ENCODE data around the gene EEF1B2.
"Not testable (repeated sequence)": the region's sequence is repeated elsewhere in the genome, so short reads cannot be mapped to it uniquely, and the experiment has no call there.

Gene EEF1B2

DNA sequence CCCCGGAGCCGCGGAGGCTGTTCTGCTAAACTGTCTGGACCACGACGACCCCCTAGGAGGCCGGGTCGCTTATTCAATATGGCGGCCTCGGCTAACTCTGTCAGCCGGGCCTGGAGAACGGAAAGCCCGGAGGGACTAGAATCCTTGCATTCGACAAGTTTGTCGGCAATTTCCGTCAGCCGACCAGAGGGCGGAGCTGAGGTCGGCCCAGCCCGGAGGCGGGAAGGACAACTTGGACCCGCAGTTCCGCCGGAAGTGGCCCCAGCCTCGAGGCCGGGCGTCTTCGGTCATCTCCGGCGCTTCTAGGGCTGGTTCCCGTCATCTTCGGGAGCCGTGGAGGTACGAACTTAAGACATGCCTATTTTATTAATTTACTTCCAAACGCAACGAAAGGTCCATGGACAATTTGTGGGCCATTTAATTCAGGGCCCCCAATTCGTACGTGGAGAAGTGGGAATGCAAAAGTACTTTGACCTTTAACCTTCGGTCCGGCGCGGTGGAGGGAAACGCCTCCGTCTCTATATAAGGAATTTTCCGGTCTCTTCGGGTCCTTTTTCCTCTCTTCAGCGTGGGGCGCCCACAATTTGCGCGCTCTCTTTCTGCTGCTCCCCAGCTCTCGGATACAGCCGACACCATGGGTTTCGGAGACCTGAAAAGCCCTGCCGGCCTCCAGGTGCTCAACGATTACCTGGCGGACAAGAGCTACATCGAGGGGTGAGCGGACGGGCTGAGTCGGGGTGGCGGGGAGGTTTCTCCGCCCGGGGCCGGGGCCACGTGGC, at the start of gene EEF1B2, which contains the start of gene NDUFS1:
EEF1B2 (plus strand) TSS at position 550 of the 779 bp plus-strand sequence; CDS start at position 635, 85 bp downstream.
NDUFS1 (minus strand) TSS at position 99 of the 779 bp plus-strand sequence. CDS start 5,766 bp downstream, outside the sequence.
- H3K27me3 Mint-ChIP-seq = no peaks in the 10 kb centered on the region

DNA sequence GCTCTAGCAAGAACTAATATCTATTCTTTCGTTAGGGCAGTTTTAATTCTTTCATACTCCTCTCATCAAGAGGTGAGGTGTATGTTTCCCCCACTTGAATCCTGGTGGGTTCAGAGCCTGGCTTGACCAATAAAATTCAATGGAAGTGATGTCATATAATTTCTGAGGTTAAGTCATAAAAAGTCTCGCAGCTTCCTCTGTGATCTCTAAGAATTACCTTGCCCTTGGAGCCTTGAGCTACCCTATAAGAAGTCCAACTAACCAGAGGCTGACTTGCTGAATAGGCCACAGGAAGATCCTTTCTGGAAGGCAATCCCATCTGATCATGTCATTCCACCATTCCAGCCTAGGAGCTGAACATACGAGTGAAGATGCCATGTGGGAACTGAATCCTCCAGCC, 47.6 kb upstream of the EEF1B2 start:
- Mint-ChIP-seq H3K27ac (no peak overlapping the region), H3K9me3 (no peaks in the 10 kb centered on the region), H3K4me1 (peaks cover 2% of the 10 kb centered on the region), H3K4me3 (no peak overlapping the region), H3K36me3 (peaks cover 6% of the 10 kb centered on the region), H3K27me3 (no peaks in the 10 kb centered on the region)
- DNase-seq (ENCODE audit: low spot score in 2 of 2) = no peak
- no peak for ATAC-seq (ENCODE audit: low read depth)

More for the DNA sequence above, at the start of gene EEF1B2, which contains the start of gene NDUFS1:
- Mint-ChIP-seq H3K9me3 (peaks cover 2% of the 10 kb centered on the region), H3K36me3 (peaks cover 16% of the 10 kb centered on the region), H3K27ac (peak within 1 kb of the TSS; percentile 94), H3K4me3 (peak within 1 kb of the TSS; percentile 92), H3K4me1 (peaks cover 22% of the 10 kb centered on the region)
- peak; percentile 84 for ATAC-seq (ENCODE audit: low read depth)
- DNase-seq (ENCODE audit: low spot score in 2 of 2) = peak; percentile 84 to 92

DNA sequence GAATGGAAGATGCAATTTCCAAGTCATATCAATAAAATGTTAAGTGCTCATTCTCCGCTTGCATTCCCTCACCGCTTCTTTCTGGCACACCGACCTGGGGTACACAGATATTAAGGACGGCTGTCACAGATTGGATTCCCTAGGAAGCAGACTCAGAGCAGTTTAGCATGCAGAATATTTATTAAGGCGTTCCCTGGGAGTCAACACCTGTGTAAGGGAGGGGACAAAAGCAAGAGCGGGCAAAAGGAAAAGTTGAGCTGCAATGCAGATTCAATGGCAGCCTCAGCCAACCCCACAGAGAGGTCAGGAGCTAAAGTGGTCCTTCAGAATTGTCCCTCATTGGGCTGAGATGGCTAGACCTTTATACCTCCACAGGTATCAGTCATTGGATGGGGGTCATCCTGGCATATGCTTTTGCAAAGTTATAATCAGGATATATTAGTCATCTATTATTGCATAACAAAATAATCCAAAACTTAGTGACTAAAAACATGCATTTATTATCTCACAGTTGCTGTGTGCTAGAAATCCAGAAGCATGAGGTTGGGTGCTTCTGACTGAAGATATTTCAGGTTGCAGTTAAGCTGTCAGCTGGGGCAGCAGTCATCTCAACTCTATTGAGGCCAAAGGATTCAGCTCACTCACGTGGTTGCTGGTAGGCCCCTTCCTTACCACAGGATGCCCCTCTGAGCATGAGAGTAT, 46.7 kb upstream of the EEF1B2 start:
- Mint-ChIP-seq H3K4me1 (peaks cover 2% of the 10 kb centered on the region), H3K4me3 (no peak overlapping the region), H3K36me3 (peaks cover 6% of the 10 kb centered on the region), H3K27ac (no peak overlapping the region), H3K27me3 (no peaks in the 10 kb centered on the region), H3K9me3 (no peaks in the 10 kb centered on the region)
- DNase-seq (ENCODE audit: low spot score in 2 of 2) (no peak), ATAC-seq (ENCODE audit: low read depth) (no peak)

DNA sequence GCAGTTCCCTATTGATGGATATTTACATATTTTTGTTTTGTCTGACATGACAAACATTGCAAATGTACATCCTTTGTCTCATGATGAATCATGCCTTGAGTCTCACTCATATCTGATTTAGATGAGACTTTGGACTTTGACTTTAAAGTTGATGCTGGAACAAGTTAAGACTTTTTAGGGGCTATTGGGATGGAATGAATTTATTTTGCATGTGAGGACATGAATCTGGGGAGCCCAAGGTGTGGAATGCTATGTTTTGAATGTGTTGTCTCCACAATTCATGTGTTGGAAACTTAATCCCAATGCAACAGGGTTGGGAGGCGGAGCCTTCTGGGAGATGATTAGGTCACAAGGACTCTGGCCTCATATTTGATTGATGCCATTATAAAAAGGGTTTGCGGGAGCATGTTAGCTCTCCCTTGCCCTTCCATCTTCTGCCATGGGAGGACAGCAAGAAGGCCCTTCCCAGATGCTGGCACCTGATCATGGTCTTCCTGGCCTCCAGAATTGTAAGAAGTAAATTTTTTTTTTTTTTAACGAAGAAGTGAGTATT, 44.6 kb upstream of the EEF1B2 start:
- Mint-ChIP-seq H3K27ac (no peak overlapping the region), H3K4me1 (no peaks in the 10 kb centered on the region), H3K4me3 (no peak overlapping the region)

DNA sequence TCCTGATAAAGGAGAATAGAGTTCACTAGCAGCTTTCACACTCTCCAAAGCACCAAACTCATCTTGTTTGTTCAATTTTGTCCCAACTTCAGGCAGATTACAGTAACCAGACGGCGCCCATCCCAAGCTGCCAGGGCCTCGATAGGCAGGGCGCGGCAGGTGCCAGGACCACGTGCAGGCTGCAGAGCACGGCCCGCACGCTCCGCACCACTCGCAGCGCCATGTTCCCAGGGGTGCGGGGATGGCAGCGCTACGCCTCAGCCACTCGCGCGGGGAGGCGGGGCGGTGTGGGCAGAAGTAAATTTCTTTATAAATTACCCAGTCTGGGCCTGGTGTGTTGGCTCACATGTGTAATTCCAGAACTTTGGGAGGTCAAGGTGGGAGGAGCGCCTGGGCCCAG, 43.4 kb upstream of the EEF1B2 start:
- H3K4me1 Mint-ChIP-seq = no peaks in the 10 kb centered on the region
- no peak for ATAC-seq (ENCODE audit: low read depth)
- no peak for DNase-seq (ENCODE audit: low spot score in 2 of 2)
- H3K9me3 Mint-ChIP-seq = peaks cover 6% of the 10 kb centered on the region
- no peak overlapping the region for H3K4me3 Mint-ChIP-seq
- H3K27me3 Mint-ChIP-seq = no peaks in the 10 kb centered on the region
- peaks cover 17% of the 10 kb centered on the region for H3K36me3 Mint-ChIP-seq
- no peak overlapping the region for H3K27ac Mint-ChIP-seq

More for the DNA sequence above, 44.6 kb upstream of the EEF1B2 start:
- DNase-seq (ENCODE audit: low spot score in 2 of 2) (no peak), ATAC-seq (ENCODE audit: low read depth) (no peak)
- Mint-ChIP-seq H3K36me3 (peaks cover 8% of the 10 kb centered on the region), H3K9me3 (peaks cover under 1% of the 10 kb centered on the region), H3K27me3 (no peaks in the 10 kb centered on the region)

DNA sequence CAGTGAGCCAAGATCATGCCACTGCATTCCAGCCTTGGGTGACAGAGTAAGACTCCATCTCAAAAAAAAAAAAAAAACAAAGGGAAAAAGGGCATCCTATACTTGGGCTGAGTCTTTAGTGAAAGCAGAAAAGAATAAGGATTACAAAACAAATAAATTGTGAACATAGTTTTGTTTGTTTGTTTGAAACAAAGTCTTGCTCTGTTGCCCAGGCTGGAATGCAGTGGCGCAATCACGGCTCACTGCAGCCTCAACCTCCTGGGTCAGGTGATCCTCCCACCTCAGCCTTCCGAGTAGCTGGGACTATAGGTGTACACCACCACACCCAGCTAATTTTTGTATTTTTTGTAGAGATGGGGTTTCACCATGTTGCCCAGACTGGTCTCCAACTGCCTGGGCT, 37.1 kb upstream of the EEF1B2 start:
- not testable (repeated sequence) for DNase-seq (ENCODE audit: low spot score in 2 of 2)

DNA sequence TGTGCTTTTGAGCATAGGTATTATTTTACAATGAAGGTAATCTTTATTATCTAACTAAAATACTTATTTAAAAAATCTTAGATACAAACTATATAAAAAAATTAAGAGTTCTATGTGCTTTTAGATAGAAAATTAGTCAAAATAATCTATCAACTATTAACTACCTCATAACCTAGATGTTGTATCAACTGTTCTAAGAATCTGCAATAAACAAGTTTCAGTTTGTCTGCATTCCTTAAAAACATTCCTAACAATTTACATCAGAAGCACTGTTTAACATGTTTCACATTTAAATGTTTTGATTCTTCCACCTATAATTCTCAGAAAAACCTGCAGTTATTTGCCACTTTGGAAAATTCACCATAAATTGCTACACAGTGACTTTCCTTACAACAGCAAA, 33.8 kb upstream of the EEF1B2 start:
- H3K4me1 Mint-ChIP-seq = no peaks in the 10 kb centered on the region
- no peak overlapping the region for H3K4me3 Mint-ChIP-seq
- ATAC-seq (ENCODE audit: low read depth) (no peak), DNase-seq (ENCODE audit: low spot score in 2 of 2) (no peak)
- H3K9me3 Mint-ChIP-seq = peaks cover 2% of the 10 kb centered on the region
- H3K27ac Mint-ChIP-seq = no peak overlapping the region
- H3K27me3 Mint-ChIP-seq = no peaks in the 10 kb centered on the region
- peaks cover 28% of the 10 kb centered on the region for H3K36me3 Mint-ChIP-seq

More for the DNA sequence above, 37.1 kb upstream of the EEF1B2 start:
- ATAC-seq (ENCODE audit: low read depth); H3K4me1 Mint-ChIP-seq; H3K27me3 Mint-ChIP-seq; H3K9me3 Mint-ChIP-seq; H3K4me3 Mint-ChIP-seq; H3K27ac Mint-ChIP-seq: not testable (repeated sequence)
- H3K36me3 Mint-ChIP-seq = peaks cover 31% of the 10 kb centered on the region

DNA sequence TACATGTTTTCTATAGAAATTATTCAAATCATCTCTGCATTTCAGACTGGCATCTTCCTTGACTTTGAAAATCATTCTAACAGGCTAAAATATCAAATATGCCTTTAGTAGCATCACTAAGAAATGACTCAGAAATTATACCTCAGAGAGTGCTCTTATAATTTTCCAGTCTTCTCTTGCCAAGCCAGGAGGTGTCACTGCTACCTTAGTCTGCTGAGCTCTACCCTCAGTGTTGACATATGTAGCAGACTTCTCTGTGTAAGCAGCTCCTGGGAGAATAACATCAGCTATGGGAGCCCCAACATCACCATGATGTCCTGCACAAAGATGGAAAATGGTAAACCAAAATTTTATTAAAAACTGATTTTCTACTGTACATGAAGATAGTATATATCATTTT, 32.0 kb upstream of the EEF1B2 start:
- DNase-seq (ENCODE audit: low spot score in 2 of 2) (no peak), ATAC-seq (ENCODE audit: low read depth) (no peak)
- no peak overlapping the region for H3K27ac Mint-ChIP-seq
- no peaks in the 10 kb centered on the region for H3K4me1 Mint-ChIP-seq
- H3K36me3 Mint-ChIP-seq = peaks cover 15% of the 10 kb centered on the region
- no peak overlapping the region for H3K4me3 Mint-ChIP-seq
- H3K9me3 Mint-ChIP-seq = no peaks in the 10 kb centered on the region
- H3K27me3 Mint-ChIP-seq = no peaks in the 10 kb centered on the region

DNA sequence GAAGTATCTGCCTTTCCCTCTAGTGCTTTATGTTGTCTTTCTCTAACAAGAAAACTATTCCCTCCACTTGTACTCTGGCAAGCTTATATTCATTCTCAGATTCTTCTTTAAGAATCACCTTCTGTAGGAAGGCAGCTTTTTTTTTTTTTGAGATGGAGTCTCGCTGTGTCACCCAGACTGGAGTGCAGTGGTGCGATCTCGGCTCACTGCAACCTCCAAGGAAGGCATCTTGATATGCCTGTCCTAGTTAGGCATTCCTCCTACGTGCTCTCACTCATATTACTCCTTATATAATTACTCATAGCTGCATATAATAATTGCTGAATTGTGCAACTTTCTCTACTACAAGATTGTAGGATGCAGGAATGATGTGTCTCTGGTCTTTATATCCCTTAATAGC, 16.2 kb upstream of the EEF1B2 start:
- ATAC-seq (ENCODE audit: low read depth) (no peak), DNase-seq (ENCODE audit: low spot score in 2 of 2) (no peak)
- H3K27ac Mint-ChIP-seq = no peak overlapping the region
- no peaks in the 10 kb centered on the region for H3K9me3 Mint-ChIP-seq
- H3K27me3 Mint-ChIP-seq = no peaks in the 10 kb centered on the region
- H3K36me3 Mint-ChIP-seq = peaks cover 25% of the 10 kb centered on the region
- no peaks in the 10 kb centered on the region for H3K4me1 Mint-ChIP-seq
- H3K4me3 Mint-ChIP-seq = no peak overlapping the region

DNA sequence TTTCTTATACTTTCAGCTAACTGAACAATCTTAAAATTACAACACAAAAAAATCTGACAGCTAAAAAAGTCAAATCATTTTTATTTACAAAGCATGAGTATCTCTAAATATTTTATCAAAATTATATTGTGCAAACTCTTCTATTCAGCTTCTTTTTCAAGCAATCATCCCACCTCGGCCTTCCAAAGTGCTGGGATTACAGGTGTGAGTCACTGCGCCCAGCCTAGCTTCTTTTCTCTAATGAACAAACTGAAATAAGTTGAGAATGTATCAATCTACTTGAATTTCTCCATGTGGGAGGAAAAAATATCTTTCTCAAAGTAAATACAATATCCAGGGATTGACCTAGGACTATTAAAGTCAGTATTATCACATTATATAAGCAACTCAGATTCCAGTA, 15.3 kb upstream of the EEF1B2 start:
- ATAC-seq (ENCODE audit: low read depth) = no peak
- Mint-ChIP-seq H3K9me3 (no peaks in the 10 kb centered on the region), H3K4me1 (no peaks in the 10 kb centered on the region), H3K4me3 (no peak overlapping the region), H3K27ac (no peak overlapping the region), H3K36me3 (peaks cover 29% of the 10 kb centered on the region), H3K27me3 (no peaks in the 10 kb centered on the region)
- no peak for DNase-seq (ENCODE audit: low spot score in 2 of 2)

DNA sequence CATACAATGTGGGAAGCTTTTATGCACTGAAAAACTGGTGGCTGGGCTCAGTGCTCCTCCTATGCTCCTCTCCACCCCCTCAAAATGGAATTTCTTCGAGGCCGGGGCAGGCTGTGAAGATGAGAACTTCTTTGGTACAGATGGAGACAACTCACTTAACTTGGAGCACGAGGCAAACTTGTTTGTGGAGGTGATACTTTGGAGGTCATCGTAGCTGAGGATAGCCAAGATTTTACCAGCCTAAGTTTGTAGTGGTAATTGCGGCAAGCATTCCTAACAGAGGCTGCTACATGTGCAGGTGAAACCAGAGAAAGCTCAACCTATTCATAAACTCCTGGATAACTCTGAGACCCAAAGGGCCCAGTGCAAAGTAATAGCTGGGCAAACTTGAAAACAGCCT, 14.0 kb upstream of the EEF1B2 start:
- H3K27ac Mint-ChIP-seq = peak overlapping the region; percentile 6
- no peak for DNase-seq (ENCODE audit: low spot score in 2 of 2)

DNA sequence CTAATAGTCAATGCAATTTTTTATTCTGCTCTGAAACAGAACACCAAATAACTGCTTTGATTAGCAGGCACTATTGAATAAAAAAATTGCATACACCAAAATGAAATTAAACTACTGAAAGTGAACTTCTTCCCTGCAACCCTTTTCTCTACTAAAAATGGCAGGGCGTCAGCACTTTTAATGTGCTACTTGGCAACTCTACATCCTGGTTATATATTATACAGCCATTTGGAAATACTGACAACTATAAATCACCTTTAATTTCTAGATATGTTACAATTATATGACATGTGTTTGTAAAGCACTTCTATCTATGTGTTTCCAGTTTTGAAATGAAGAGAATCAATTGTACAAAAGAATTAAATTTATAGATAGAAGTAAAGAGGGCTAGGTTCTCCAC, 10.4 kb upstream of the EEF1B2 start:
- Mint-ChIP-seq H3K36me3 (peaks cover 31% of the 10 kb centered on the region), H3K27me3 (no peaks in the 10 kb centered on the region), H3K27ac (no peak overlapping the region), H3K9me3 (no peaks in the 10 kb centered on the region), H3K4me1 (peaks cover 12% of the 10 kb centered on the region), H3K4me3 (no peak overlapping the region)
- DNase-seq (ENCODE audit: low spot score in 2 of 2) (no peak), ATAC-seq (ENCODE audit: low read depth) (no peak)

More for the DNA sequence above, 14.0 kb upstream of the EEF1B2 start:
- Mint-ChIP-seq H3K4me3 (no peak overlapping the region), H3K36me3 (peaks cover 35% of the 10 kb centered on the region), H3K9me3 (no peaks in the 10 kb centered on the region), H3K27me3 (no peaks in the 10 kb centered on the region), H3K4me1 (peaks cover 3% of the 10 kb centered on the region)
- no peak for ATAC-seq (ENCODE audit: low read depth)

DNA sequence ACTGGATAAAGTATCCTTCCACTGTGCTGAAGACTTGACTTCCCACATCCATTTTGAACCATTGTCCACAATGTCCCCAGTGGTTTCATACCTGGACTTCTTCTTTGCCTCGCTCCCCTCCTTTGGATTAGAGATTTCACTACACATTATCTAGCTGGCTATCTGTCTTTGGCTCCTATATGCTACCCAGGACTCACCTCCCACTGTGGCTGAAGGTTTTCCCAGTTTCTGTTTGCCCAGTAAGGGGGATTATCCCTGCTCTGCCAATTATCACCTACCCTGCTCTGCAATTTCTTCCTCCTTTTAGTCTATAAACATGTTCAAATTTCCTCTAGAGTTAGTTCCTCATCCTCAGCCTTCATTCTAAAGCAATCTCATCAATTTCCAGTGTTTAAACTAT, 9.5 kb upstream of the EEF1B2 start:
- no peak for ATAC-seq (ENCODE audit: low read depth)
- no peak for DNase-seq (ENCODE audit: low spot score in 2 of 2)
- peaks cover 12% of the 10 kb centered on the region for H3K4me1 Mint-ChIP-seq
- H3K27me3 Mint-ChIP-seq = no peaks in the 10 kb centered on the region
- H3K27ac Mint-ChIP-seq = peak overlapping the region; percentile 14
- H3K9me3 Mint-ChIP-seq = no peaks in the 10 kb centered on the region
- H3K4me3 Mint-ChIP-seq = no peak overlapping the region
- peaks cover 26% of the 10 kb centered on the region for H3K36me3 Mint-ChIP-seq

DNA sequence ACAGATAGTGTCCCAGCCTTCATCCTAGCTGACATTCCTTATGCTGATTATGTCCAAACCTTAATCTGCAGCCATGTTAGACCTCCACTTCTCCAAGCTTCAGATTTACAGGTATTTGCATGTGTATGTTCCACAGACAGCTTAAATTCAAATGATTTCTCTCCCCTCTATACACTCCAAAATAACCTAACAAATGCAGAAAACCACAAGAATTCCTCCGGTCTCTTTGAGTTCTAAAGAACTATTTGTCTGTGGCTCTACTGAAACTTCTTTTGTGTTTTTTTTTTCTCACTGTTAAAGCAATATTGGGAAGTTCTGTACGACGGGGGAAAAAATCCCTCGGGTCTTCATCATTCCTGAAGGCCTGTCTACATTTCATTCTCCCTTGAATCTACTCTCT, 9.1 kb upstream of the EEF1B2 start:
- peaks cover 12% of the 10 kb centered on the region for H3K4me1 Mint-ChIP-seq
- no peaks in the 10 kb centered on the region for H3K27me3 Mint-ChIP-seq
- H3K9me3 Mint-ChIP-seq = no peaks in the 10 kb centered on the region
- H3K27ac Mint-ChIP-seq = peak overlapping the region; percentile 14
- H3K36me3 Mint-ChIP-seq = peaks cover 24% of the 10 kb centered on the region
- H3K4me3 Mint-ChIP-seq = no peak overlapping the region
- no peak for ATAC-seq (ENCODE audit: low read depth)
- no peak for DNase-seq (ENCODE audit: low spot score in 2 of 2)

Measured in memory B cell (primary cell).